GM12891 (cell line): Measurements from ENCODE around the gene MAJIN.
A peak's percentile ranks its signal among the peaks of the same experiment; 100 is the strongest.
"Not testable (repeated sequence)": the region's sequence is repeated elsewhere in the genome, so short reads cannot be mapped to it uniquely, and the experiment has no call there.

Source experiments
- DNase-seq: peaks from one replicate; pipeline ENCODE4 v3.0.0; 2011; ENCODE audit warnings: low spot score; ENCODE audit not compliant: insufficient read length
- FAIRE-seq: peaks from 2 replicates; lab custom pipeline; 2011; peaks lifted over from hg19 to GRCh38; lab: Jason Lieb, UNC
- PAX5 ChIP-seq: IDR thresholded peaks from 2 replicates; pipeline ENCODE4 v1.6.1; 2011; ENCODE audit warnings: low read length, moderate library complexity, mild to moderate bottlenecking; ENCODE audit not compliant: insufficient read depth, severe bottlenecking
- POLR2A ChIP-seq: IDR thresholded peaks from 2 replicates; pipeline ENCODE4 v1.6.1; 2011; ENCODE audit warnings: low read depth, low read length, control low read depth
- POLR2AphosphoS5 ChIP-seq: IDR thresholded peaks from 2 replicates; pipeline ENCODE4 v1.6.1; 2011; ENCODE audit warnings: low read depth, low read length, control low read depth
- POU2F2 ChIP-seq: IDR thresholded peaks from 2 replicates; pipeline ENCODE4 v1.6.1; 2011; ENCODE audit warnings: low read depth, mild to moderate bottlenecking, control low read depth, low read length, moderate library complexity
- SPI1 ChIP-seq: IDR thresholded peaks from 2 replicates; pipeline ENCODE4 v1.6.1; 2011; ENCODE audit warnings: low read depth, low read length, control low read depth
- TAF1 ChIP-seq: IDR thresholded peaks from 2 replicates; pipeline ENCODE4 v1.6.1; 2011; ENCODE audit warnings: low read depth, low read length, control low read depth

The MAJIN gene

DNA sequence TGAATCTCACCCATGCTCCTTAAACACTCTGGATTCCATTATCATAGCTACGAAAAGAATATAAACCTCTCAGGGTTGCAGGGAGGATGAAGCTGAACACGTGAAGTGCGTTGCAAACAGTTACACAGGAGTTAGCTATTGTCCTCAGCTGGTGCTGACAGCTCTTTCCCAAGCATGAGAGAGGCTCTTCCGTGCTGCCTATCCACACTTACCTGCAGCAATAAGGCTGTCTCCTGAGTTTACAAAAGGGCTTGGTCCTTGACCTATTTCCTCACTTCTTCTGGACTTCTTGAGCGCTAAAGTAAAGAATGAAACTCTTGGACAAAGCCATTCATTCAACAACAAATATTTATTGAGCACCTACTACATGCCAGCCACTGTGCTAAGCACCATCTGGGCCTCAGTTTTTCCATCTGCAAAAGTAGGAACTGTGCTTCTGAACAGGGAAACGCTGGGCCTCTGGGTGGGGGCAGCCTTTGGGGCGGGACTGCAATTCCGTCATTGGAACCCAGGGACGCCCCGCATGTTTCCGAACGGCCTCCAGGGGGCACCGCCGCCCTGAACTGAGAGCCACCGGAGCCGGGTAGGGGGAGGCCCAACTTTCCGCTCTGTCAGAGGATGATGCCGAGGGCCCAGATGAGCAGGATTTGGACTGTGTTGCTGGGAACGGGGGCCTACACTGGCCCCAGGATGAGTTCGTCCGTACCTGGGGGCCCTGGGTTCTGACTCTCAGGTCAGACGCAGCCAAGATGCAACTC is 41.4 kb upstream of the MAJIN start:
- 0 out of 2 replicates have a peak, but pooled peaks have one; percentile 24 for TF ChIP-seq POU2F2
- TF ChIP-seq TAF1, result no peak
- no peak for TF ChIP-seq SPI1
- TF ChIP-seq POLR2AphosphoS5, result no peak
- no peak for TF ChIP-seq PAX5
- peak; percentile 35; the same call in 1 of the 2 replicates for TF ChIP-seq POLR2A
- DNase-seq (peak; percentile 93), FAIRE-seq (no peak)

GRCh38 chr11:65008873-65009272 is 37.0 kb upstream of the MAJIN start:
- FAIRE-seq, result no peak
- no peak for TF ChIP-seq TAF1

DNA sequence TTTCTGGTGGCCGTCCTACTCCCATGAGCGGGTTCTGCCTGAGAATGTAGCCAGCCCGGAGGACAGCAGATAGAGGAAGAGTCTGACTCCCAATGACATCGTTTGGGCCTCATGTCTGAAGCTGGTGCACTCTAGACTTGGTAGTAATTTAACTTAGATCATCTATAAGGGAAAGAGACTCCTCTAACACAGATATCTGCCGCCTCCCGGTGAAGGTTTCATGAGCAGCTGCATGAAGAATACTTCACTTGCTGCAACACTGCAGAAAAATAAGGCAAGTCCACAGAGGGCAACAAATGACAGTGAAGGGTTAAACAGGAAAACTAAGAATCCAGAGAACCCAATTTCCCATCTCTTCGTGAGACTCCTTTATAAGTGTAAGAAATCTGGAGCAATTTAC is 36.1 kb upstream of the MAJIN start:
- DNase-seq (no peak), FAIRE-seq (no peak)
- TF ChIP-seq POLR2A (no peak), SPI1 (no peak), PAX5 (no peak), POU2F2 (no peak), POLR2AphosphoS5 (no peak), TAF1 (no peak)

More at GRCh38 chr11:65008873-65009272, 37.0 kb upstream of the MAJIN start:
- DNase-seq, result no peak

DNA sequence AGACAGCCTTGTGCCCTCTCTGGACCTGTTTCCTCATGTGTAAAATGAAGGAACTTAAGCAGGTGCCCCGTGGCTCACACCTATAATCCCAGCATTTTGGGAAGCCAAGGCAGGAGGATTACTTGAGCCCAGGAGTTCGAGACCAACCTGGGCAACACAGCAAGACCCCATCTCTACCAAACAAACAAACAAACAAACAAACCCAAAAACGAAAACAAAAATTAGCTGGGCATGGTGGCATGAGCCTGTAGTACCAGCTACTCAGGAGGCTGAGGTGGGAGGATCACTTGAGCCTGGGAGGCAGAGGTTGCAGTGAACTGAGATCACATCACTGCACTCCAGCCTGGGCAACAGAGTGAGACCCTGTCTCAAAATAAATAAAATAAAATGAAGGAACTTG is 32.1 kb upstream of the MAJIN start:
- FAIRE-seq, DNase-seq: not testable (repeated sequence)

DNA sequence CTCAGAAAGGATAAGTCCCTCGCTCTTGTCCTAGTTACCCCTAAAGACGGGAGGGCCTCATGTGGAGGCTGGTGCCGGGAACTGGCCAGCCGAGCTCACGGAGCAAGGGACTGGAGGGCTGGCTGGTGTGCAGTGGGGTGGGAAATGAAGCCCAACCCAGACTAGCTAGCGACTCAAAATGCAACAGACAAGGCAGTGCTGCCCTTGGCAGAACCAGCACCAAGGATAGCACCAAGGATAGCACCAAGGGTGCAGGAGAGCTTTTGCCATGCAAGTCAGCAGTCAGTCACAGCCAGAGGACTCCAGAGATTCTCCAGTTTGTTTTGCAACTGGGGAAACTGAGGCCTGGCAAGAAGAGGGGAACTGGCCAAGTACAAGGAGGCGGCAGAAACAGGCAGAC is 31.4 kb upstream of the MAJIN start:
- no peak for FAIRE-seq
- TF ChIP-seq PAX5 (no peak), POU2F2 (no peak), SPI1 (no peak)
- DNase-seq, result no peak

GRCh38 chr11:65002706-65003105 is 30.8 kb upstream of the MAJIN start:
- FAIRE-seq (no peak), DNase-seq (no peak)
- TF ChIP-seq POU2F2 (no peak), POLR2AphosphoS5 (no peak), TAF1 (no peak), PAX5 (no peak), SPI1 (no peak), POLR2A (no peak)

- no peak for FAIRE-seq
- no peak for TF ChIP-seq SPI1
- no peak for TF ChIP-seq POLR2AphosphoS5
- TF ChIP-seq PAX5, result no peak
- no peak for TF ChIP-seq POU2F2
- no peak for TF ChIP-seq POLR2A
- TF ChIP-seq TAF1, result no peak
Observed at GRCh38 chr11:64999478-64999877, 27.6 kb upstream of the MAJIN start.

DNA sequence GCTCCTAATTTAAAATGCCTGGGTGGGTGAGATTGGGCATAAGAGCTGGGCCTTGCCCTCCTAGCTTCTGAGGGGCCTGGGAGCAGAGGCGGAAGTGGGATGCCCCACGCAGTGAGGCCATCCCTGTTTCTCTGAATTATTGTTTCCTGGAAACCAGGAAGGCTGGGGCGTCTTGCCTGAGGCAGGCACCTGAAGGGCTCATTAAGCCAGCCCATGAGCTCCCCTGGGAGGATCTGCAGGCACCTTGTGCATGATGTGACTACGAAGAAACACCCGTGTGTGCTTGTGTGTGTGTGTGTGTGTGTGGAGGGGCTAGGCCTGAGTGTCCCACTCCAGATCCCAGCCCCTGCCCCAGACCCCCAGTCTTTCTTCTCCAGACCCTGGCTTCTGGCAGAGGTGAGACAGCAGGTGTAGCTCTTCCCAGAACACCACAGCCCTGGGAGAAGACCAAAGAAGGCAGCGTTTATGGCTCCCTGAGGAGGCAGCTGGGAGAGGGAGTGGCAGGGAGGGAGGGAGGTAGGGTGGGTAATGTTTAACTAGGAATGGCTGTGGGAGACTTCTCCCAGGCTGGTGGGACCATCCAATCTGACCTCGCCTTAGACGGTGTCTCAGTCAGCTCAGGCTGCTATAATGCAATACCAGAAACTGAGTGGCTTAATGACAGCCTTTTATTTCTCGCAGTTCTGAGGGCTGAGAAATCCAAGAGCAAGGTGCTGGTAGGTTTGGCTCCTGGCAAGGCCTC is 27.0 kb upstream of the MAJIN start:
- DNase-seq, result no peak
- TF ChIP-seq SPI1 (no peak), PAX5 (no peak), POLR2A (no peak), TAF1 (no peak), POLR2AphosphoS5 (no peak), POU2F2 (no peak)
- FAIRE-seq, result no peak

More at GRCh38 chr11:64999478-64999877, 27.6 kb upstream of the MAJIN start:
- no peak for DNase-seq

DNA sequence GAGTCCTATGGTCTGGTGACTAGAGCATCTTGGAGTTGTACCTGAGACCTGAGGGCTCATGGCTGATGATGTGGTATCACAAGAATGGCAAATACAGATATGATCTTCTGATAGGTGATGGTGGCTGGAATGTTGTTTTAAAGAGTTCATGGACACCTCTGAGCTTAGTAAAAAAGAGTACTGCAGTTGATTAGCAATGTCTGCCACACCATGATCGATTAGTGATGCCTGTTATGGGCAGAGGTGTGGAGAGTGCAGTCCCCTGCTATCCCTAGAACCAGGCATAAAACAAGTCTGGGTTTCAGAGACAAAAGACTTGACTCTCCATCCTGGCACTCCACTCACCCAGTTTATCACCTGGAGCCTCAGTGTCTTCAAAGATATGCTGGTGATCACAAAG is 26.2 kb upstream of the MAJIN start:
- TF ChIP-seq POLR2A (no peak), SPI1 (no peak), POU2F2 (no peak), POLR2AphosphoS5 (no peak), TAF1 (no peak), PAX5 (no peak)
- FAIRE-seq (no peak), DNase-seq (no peak)

- no peak for FAIRE-seq
- DNase-seq, result no peak
- TF ChIP-seq POLR2AphosphoS5 (no peak), SPI1 (no peak), POU2F2 (no peak), PAX5 (no peak), TAF1 (no peak), POLR2A (no peak)
Observed at GRCh38 chr11:64996710-64997380, 24.9 kb upstream of the MAJIN start, which contains the start of gene BATF2. Gene BATF2 (minus strand): TSS chr11:64996971. CDS start chr11:64996914, 57 bp downstream.
